GM18870 (cell line): ENCODE results near the gene GNAI3.

Source experiments
- ATAC-seq: cut with Tn5 transposase; IDR thresholded peaks from one replicate; pipeline ENCODE4 v1.9.1; 2021; ENCODE audit warnings: moderate library complexity; ENCODE audit not compliant: unreplicated experiment

The GNAI3 gene

DNA sequence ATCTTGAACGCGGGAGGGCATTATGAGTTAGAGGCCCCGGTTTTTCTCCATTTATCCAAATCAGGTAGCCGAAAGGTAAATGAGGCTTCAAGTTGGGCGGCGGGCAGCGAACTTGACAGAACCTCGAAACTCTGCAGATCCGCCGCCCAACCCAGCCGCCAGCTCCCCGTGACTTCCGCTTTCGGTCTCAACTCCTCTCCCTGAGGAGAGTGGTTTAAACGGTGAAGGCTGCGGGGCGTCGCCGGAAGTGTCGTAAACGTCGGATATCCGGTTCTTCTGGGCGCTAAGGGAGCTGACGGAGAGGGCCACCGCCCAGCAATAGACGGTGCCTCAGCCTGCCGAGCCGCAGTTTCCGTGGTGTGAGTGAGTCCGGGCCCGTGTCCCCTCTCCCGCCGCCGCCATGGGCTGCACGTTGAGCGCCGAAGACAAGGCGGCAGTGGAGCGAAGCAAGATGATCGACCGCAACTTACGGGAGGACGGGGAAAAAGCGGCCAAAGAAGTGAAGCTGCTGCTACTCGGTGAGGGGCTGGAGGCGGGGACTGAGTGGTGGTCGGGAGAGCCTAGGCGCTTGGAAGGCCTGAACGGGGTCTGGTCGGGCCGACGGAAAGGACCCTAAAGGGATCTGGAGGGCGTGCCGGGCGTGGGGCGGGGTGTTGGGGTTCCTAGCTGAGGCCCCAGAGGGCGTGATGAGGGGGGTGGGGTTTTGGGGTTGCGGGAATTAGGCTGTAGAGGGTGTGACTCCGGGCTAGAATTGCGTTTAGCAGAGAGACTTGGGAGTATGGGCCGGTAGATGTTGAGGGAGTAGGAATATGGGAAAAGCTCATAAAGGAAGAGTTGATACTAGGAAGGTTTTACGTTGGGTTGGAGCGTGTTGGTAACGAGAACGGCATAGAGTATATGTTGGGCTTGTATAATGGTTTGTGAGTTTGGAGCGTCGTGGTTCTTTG, at the start of gene GNAI3:
Gene GNAI3 (plus strand): TSS at position 295 of the 947 bp plus-strand sequence. CDS start 106 bp downstream, at position 401.
- peak; percentile 66 for ATAC-seq

DNA sequence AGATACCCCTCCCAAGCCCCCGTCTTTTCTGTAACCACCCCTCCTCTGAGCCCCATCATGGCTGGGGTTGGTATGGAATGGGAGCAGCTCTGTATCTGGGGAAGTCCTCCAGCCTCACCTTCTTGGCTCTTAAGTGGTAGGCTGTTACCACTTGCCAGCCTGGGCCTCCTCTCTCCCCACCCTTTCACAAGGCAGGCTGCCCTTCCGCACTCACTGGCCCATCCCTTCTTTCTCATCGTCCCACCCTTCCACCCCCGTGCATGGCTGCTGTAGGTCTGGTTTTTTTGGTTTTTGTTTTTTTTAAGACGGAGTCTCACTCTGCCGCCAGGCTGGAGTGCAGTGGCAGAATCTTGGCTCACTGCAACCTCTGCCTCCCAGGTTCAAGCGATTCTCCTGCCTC, 49.3 kb upstream of the GNAI3 start:
- ATAC-seq, result no peak

DNA sequence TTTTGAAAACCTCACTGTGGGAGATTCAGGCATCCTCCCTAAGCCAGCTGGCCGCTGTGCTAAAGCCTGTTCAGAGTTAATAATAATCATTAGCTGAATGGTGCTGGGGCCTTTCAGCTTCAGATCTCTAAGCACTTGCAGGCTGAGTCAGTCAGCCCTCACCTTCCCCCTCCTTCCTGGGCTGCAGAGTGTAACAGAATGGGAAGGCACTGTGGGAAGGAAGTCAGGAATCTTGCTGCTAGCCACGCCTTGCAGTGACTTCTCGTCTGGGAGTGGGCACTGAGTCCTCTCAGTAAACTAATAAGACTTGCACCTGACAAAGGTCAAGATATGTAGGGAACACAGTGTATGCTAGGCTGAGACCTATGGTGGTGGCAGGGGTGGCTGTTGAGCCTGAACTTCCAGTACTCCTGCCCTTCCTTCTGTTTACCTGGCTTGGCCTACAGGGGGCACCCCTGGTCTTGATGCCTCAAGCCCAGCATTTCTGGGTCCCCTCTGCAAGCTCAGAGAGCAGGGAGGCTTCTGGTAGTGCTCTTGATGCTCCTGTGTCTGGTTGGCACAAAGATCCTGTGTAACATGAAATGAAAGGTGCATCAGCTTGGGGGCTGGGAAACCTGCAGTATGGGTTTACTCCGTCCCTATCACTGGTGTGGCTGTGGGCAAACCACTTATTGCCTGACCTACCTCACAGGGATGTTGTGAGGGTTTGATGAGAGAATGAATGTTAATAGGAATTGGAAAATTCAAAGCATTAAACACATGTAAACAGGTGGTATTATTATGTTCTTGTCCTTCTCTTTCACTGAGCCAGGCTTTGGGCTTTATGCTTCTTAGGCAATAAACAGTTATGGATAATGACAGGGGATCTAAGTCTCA, 48.5 kb upstream of the GNAI3 start:
- ATAC-seq, result no peak

DNA sequence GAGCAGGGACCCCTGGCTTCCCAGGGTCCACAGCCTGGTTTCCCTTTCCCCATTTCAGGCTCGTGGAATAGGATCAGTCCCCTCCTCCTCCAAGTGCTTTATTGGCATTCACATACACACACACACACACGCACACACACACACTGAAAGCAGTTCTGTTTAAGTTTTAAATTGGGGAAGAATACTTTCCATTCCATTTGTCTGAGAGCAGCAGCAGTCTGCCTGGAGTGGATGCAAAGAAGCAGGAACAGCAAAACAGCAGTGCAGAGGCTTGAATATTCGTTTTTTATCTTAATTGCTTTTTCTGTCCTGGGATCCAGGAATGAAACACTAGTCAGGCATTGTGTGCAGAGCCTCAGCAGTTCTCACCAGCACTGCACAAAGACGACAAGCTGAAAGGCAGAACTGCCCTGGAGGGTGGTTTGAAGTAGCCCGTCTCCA, 47.5 kb upstream of the GNAI3 start:
- no peak for ATAC-seq

DNA sequence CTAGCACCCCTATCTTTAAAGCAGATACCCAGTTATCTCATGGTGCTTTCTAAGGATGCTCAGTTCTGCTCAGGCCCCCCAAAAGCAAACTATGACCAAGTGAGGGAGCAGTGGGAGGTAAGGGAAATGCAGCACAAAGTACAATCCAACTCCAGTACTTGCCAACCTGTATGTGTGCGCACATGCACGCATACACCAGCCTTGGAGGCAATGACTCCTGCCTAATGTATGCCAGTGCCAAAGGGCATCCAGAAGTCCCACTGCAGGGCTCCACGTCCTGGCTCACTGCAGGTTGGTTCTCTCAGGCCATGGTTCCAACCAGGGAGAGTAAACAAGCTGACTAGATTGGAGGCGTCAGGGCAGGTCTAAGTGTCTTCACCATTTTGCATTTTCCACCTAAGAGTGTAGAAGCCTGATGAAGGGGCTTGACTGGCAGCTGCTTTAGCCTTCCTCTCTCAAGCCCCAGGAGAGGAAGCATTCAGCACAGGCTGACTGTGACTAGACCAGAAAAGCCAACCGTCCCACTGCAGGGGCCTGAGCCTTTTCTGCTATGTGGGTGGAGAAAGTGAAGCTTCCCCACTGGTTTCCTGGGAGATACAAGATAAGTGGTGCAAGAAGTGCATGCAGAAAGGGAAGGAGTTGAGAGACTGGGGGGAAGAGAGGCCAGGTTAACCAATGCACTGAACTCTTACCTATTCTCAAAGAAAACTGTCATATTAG, 46.6 kb upstream of the GNAI3 start:
- no peak for ATAC-seq

DNA sequence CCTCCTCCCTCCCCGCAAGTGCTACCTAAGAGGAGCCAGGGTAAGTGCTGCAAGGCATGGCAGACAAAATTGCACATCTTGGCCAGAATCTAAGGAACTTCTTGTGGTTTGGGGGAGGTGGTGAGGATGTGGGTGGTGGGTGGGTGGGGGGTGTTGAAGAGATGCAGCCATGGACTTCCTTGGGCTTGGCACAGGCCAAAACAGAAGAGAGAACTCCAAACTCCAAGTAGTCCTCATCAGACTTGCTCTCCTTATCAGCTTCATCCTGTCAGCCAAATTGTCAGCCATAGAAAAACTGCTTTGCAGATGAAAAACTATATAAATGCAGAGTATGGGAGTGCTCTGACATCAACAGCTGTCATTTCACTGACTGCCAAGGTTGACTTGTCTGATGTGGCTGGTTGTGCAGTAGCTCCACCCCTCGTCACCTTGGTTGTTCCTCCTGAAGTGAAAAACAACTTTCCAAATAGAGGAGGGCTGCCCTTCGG, 46.0 kb upstream of the GNAI3 start:
- no peak for ATAC-seq

DNA sequence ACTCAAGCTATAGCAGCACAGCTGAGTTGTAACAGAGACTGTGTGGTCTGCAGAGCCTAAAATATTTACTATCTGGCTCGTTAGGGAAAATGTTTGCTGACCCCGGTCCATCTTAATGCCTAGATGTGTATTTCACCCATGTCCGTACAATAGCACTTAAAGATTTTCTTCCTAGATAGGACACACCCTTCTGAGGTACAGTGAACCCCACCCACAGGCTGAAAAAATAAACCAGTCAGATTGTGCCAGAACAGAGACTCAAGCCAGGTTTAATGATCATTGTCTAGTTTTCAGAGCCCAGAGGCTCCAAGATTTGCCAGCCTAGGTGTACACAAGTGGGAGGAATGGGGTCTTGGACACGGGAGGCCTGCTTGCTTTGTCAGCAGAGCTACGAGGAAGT, 44.5 kb upstream of the GNAI3 start:
- no peak for ATAC-seq

DNA sequence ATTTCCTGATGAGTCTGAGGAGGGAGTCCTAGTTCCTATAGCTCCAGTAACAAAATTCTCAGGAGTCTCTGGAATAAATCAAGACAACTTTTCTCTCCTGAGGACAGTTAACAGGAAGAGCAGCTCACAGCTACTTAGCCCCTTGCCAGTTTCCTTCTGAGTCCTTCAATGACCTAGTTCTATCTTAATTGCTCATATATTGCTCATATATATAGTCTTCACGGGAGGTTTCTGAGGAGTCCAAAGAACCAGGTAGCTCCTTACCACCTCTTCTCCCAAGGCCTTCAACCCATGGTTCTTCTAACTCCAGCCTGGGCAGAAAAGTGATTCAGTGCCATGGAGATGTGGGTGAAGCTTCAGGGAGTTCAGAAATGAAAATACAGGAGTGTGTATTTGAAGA, 43.4 kb upstream of the GNAI3 start:
- no peak for ATAC-seq

DNA sequence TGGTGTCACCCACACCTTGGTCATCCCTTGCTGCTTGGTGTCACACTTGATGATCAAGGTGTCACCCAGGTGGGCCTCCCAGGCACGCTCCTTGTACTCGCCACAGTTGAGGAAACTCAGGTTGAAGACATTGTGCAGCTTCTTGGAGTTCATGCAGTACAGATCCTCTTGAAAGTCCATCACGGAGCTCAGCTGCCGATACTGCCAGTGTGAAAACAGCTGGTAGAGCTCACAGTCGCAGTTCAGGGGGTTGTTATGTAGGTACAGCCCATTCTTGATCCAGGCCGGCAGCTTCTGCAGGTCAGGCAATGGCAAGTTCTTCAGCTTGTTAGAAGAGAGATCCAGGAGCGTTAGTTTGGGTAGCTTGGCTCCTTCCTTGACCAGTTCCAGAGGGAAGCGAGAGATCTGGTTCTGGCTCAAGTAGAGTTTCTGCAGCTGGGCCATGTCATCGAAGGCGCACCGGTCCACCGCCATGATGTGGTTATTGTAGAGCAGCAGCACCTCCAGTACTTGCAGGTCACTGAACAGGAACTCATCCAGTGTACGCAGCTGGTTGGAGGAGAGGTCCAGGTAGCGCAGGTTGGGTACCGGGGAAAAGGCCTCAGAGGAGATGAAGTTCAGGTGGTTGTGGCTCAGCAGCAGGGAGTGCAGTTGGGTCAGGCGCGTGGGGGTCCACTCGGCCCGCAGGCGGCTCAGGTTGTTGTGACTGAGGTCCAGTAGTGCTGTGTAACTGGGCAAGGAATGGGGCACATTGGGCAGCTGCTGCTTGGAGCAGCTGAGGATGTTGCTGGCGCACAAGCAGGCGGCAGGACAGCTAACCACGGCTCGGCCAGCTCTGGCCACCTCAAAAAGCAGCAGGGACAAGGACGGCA, 40.2 kb upstream of the GNAI3 start:
- no peak for ATAC-seq

DNA sequence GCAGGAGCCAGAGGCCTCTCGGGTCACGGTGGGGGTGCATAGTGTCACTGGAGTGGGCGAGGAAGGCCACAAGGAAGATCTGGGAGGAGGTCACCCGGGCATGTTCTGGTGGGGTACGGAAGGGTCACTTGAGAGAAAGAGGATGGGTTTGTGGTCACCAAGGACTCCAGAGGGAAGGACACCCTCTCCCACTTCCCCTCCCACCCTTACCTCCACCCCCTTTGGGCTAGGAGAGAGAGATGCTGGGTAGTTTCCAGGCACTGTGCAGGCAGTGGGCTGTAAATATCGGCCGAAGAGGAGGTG, 39.6 kb upstream of the GNAI3 start:
- ATAC-seq, result no peak

DNA sequence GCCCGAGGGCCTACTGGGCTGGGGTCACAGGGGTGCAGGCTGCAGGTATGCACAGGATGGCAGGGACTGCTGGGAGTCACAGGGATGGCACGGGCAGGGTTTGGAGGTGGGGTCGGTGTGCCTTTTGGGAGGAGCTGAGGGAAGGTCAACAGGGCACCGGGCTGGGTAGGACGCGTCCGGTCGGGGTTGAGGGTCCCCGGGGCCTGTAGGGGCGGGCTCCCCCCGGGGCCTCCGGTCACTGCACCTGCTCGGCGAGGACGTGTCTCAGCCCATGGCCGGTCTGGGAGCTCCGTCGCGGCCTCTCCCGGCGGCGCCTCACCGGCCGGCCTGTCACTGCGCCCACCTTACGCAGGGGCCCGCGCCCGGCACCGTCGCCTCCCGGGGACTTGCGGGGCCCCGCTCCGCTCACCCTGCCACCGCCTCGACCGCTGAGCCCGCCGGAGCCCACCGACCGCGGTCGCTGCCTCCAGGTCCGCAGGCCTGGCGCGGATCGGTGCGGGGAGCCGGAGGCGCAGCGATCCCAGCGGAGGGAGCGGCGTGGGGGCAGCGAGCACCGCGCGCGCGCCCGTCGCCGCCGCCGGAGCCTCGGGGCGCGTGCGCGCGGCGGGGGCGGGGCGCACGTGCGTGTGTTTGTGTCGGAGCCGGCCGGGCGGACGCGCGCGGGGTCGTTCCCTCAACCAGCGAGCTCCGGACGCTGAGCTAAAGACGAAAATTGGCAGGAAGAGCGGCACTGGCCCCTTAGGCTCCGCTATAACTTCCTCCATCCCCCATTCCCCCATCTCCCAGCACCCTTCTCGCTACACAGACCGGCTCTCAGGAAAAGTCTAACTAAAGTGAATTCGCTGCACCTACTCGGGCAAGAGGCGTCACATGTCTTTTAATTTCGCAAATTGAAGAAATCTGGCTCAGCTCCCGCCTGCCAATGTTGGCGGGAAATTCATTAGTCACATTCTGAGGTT, 39.0 kb upstream of the GNAI3 start, which contains the start of gene AMIGO1:
Gene AMIGO1 (minus strand): TSS at position 552 of the 959 bp plus-strand sequence. CDS start 815 bp downstream, outside the sequence.
- no peak for ATAC-seq

DNA sequence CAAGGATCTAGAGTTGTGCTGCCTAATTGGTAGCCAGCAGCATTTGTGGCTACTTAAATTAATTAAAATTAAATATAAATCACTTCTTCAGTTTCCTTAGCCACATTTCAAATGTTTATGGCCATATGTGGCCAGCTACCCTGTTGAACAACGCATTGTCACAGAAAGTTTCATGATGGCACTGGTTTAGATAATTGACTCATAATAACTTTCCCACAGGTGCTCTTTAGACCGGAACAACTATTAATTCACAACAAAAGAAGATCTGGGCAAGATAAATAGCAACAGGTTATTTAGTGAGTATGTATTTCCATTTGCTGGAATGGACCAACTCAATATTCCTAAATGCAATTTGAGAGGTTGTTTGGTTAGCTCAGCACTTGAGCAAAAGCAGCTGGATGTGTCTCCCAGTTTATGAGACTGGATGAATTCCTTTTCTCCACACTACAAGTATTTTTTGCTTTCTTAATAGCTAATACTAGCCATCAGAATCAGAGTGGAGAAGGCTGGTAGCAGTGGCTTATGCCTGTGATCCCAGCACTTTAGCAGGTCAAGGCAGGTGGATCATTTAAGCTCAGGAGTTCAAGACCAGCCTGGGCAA, 35.2 kb upstream of the GNAI3 start:
- ATAC-seq, result no peak

DNA sequence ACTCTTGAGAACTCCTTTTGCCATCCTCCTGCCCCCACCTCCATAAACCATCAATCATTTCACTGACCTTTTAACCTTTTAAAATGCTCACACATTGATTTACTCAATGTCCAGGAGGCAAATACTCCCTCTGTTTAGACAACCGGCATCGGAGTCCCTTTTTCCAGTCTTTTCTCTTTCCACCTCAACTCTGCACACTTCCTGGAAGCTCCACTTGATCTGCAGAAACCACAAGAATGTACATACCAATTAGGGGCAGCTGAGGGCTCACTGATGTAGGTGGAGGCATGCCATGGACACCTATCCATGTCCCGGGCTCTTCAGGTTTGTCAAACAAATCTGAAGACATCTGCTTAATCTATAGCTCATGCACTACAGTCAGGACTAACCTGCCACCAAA, 33.6 kb upstream of the GNAI3 start:
- ATAC-seq, result no peak

DNA sequence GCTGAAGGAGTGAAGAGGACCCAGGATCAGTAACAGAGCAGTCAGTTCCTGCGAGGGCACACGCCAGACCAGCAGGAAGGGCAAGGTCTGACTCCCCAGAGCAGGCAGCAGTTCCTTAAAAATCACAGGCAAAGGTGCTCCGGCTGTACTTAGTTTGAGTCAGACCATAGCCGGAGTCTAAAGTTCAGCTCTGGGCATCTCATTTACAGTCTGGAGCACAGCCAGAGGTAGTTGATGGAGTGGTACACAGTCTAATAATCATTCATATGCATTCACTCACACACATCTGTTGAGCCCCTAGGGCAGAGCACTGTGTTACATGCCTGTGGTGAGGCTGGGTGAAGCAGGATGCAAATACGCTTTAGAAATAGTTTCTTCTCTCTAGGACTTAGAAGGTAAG, 31.5 kb upstream of the GNAI3 start:
- ATAC-seq, result no peak

DNA sequence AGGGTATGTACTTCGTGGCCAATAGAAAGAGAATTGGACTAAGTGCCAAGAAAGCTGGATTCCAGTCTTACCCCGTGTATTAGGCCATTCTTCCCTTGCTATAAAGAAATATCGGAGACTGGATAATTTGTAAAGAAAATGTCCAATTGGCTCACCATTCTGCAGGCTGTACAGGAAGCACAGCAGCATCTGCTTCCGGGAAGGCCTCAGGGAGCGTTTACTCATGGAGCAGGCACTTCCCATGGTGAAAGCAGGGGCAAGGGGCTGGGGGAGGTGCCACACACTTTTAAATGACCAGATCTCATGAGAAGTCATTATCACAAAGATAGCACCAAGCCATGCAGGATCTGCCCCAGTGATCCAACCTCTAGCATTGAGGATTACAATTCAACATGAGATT, 31.1 kb upstream of the GNAI3 start:
- ATAC-seq, result no peak

DNA sequence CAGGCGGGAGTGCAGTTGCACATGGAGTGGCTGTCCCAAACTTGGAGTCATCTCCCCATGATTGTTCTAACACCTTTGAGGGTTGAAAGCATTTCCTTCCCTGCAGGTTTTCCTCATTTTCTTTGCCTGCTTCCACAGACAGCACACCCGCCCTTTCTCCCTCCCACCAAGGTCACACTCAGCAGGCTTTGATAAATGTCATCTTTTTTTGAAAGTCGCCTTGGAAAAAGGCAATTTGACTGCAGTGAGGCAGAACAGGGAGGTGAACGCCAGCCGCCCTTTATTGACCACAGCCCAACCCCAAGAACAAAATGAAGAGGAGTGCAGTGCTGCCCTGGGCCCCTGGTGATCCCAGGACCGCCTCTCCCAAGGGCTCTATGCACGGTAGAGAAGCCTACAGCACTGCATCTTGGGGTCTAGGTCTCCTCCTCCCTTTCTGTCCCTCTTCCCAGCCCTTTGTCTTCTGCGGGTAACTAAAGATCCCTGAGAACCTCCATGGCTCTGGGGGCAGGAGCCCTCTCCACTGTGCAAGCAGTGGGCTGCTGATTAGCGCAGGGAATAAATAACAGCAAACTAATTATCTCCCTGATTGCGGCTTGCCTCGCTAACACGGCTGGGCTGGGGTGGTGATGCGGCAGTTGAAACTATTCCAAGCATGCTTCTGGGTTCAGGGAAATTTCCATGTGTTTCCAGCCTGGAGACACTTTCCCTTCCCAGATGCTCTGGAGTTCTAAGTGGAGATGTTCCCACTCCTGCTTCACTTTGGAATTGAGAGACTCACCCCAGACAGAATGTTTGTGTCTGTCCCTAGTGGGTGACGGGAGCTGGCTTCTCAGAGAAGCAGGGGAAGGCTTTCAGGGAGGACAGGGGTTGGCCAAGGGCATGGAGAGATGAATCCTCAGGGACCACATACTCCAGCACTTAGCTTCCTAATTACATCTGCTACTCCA, 27.1 kb upstream of the GNAI3 start:
- no peak for ATAC-seq

DNA sequence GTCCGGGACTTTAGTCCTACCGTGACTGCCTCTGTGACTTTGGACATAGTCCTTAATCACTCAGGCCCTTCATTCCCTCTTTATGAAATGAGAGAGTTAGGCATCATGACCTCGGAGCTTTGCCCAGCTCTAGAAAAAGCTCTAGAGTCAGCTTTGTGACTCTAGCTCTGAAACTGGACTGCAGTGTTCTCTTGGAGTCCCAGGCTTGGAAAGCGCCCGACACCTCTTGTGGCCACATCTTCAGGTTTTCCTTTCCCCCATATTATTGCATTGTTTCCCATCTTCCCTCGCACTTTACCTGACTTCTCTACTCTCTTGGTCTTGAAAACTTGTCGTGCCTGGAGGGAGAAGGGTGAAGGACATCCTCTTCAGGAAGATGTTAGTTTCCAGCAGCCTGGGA, 26.4 kb upstream of the GNAI3 start:
- ATAC-seq, result no peak
